KMS-11 (cell line): ENCODE measurements around the gene GSE1.

Source experiments
- H2AFZ ChIP-seq: fragments of 200-600 bp; sonication (generic); 2 replicates; pipeline ENCODE4 v1.6.1; 2016; ENCODE audit warnings: antibody characterized with exemption, mixed run types, low read depth
- H3K27ac ChIP-seq: fragments of 200-600 bp; sonication (generic); 2 replicates; pipeline ENCODE4 v1.6.1; 2016; ENCODE audit warnings: mild to moderate bottlenecking, mixed run types
- H3K27me3 ChIP-seq: fragments of 200-600 bp; sonication (generic); 2 replicates; pipeline ENCODE4 v1.6.1; 2017; ENCODE audit warnings: mild to moderate bottlenecking, low read depth, mixed run types, moderate library complexity; ENCODE audit not compliant: insufficient read depth
- H3K36me3 ChIP-seq: fragments of 200-600 bp; sonication (generic); 2 replicates; pipeline ENCODE4 v1.6.1; 2017; ENCODE audit warnings: mild to moderate bottlenecking, mixed run types; ENCODE audit not compliant: insufficient read depth
- H3K4me1 ChIP-seq: fragments of 200-600 bp; sonication (generic); 2 replicates; pipeline ENCODE4 v1.6.1; 2016; ENCODE audit warnings: mild to moderate bottlenecking, low read depth, mixed run types; ENCODE audit not compliant: poor library complexity, severe bottlenecking
- H3K4me2 ChIP-seq: fragments of 200-600 bp; sonication (generic); 2 replicates; pipeline ENCODE4 v1.7.0; 2016; ENCODE audit warnings: mild to moderate bottlenecking, mixed run types
- H3K4me3 ChIP-seq: fragments of 200-600 bp; sonication (generic); IDR thresholded peaks from 2 replicates; pipeline ENCODE4 v1.6.1; 2017; ENCODE audit warnings: low read depth, low read length, mixed read lengths; ENCODE audit not compliant: insufficient read depth
- H3K79me2 ChIP-seq: fragments of 200-600 bp; sonication (generic); 2 replicates; pipeline ENCODE4 v1.6.1; 2016; ENCODE audit warnings: low read depth, mixed run types; ENCODE audit not compliant: insufficient read depth
- H3K9ac ChIP-seq: fragments of 200-600 bp; sonication (generic); 2 replicates; pipeline ENCODE4 v1.6.1; 2016; ENCODE audit warnings: mild to moderate bottlenecking, mixed run types
- H4K20me1 ChIP-seq: fragments of 200-600 bp; sonication (generic); 2 replicates; pipeline ENCODE4 v1.6.1; 2016; ENCODE audit warnings: mild to moderate bottlenecking, mixed run types; ENCODE audit not compliant: insufficient read depth
- TF ChIP-seq, protein P1 (sequence below): fragments of 200-600 bp; sonication (generic); conservative IDR thresholded peaks from 2 replicates; pipeline ENCODE4 v1.6.1; 2017; ENCODE audit warnings: low read depth, mild to moderate bottlenecking, antibody characterized with exemption, low read length, moderate library complexity, mixed read lengths

Gene GSE1

DNA sequence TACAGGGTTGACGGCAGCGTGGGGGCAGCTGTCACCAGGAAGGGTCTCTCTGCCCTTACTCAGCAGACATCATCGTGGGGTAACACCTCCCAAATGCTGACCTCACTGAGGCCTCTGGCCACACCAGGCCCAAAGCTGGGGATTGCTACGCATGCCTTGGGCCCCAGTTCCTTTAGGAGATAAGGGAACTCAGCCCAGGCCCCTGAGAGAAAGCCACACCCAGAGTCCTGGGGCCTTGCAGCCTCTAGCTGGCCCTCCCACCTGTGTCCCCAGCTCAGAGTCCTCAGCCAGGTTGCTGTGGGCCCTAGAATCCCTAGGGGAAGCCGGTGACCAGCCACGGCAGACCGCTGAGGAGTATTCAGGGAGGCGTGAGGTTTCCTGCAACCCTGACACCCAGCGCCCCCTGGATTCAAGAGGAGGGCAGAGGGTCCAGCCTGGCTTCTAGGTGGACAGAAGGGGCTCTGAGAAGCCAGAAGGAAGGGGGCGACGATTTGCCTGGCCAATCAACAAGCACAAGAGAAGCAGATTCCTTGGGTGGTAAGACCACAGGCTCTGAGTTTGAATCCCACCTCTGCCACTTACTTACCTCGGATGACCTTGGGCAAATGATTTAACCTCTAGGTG lies 85.9 kb downstream of the GSE1 start:
- no peak overlapping the region for H3K9ac ChIP-seq
- H3K27me3 ChIP-seq, result peaks cover 78% of the 10 kb centered on the region
- H3K4me2 ChIP-seq, result no peak overlapping the region
- no peak overlapping the region for H3K27ac ChIP-seq
- no peaks in the 10 kb centered on the region for H3K4me1 ChIP-seq
- no peak overlapping the region for H3K4me3 ChIP-seq
- no peak overlapping the region for H2AFZ ChIP-seq
- no peaks in the 10 kb centered on the region for H3K36me3 ChIP-seq
- TF ChIP-seq, protein P1, sequence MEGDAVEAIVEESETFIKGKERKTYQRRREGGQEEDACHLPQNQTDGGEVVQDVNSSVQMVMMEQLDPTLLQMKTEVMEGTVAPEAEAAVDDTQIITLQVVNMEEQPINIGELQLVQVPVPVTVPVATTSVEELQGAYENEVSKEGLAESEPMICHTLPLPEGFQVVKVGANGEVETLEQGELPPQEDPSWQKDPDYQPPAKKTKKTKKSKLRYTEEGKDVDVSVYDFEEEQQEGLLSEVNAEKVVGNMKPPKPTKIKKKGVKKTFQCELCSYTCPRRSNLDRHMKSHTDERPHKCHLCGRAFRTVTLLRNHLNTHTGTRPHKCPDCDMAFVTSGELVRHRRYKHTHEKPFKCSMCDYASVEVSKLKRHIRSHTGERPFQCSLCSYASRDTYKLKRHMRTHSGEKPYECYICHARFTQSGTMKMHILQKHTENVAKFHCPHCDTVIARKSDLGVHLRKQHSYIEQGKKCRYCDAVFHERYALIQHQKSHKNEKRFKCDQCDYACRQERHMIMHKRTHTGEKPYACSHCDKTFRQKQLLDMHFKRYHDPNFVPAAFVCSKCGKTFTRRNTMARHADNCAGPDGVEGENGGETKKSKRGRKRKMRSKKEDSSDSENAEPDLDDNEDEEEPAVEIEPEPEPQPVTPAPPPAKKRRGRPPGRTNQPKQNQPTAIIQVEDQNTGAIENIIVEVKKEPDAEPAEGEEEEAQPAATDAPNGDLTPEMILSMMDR, result no peak
- H3K79me2 ChIP-seq, result no peaks in the 10 kb centered on the region
- no peaks in the 10 kb centered on the region for H4K20me1 ChIP-seq

DNA sequence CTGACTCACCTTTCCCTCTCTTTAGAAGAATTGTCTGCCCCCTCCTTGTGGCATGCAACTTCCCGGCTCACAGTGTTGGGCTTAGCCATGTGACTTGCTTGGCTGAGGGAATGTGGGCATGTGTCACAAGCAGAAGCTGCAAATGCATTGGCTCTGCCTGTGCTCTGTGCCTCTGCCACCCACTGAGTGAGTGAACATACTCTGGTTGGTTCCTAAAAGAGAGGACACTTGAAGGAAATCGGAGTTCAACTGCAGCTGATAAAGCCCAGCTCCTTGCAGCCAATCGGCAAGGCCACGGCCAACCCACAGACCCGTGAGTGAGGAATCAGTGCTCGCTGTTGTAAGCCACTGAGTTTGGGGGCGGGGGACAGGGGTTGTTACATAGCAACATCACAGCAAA lies 86.5 kb downstream of the GSE1 start:
- TF ChIP-seq, protein P1, result no peak
- Histone ChIP-seq H3K79me2 (no peaks in the 10 kb centered on the region), H3K4me2 (no peak overlapping the region), H3K9ac (no peak overlapping the region), H3K27ac (no peak overlapping the region), H4K20me1 (no peaks in the 10 kb centered on the region), H3K4me1 (no peaks in the 10 kb centered on the region), H2AFZ (no peak overlapping the region), H3K36me3 (no peaks in the 10 kb centered on the region), H3K4me3 (no peak overlapping the region), H3K27me3 (peaks cover 78% of the 10 kb centered on the region)

DNA sequence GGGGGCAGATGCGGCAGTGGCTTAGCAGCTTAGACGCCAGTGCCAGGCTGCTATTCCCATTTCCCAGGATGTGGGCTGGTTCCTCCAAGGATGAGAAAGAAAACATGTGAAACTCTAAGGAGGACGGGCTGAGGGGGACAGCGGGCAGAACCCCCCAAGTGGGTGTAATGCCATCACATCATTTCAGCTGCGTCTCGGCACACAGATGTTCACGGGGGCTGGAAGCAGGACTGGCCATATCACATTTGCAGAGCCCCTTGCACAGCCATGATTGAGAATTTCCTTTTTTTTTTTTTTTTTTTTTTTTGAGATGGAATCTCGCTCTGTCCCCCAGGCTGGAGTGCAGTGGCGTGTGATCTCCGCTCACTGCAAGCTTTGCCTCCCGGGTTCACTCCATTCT lies 90.9 kb downstream of the GSE1 start:
- no peaks in the 10 kb centered on the region for H4K20me1 ChIP-seq
- H3K36me3 ChIP-seq, result no peaks in the 10 kb centered on the region
- peaks cover 49% of the 10 kb centered on the region for H3K27me3 ChIP-seq
- no peaks in the 10 kb centered on the region for H3K79me2 ChIP-seq
- no peak overlapping the region for H3K27ac ChIP-seq
- no peak overlapping the region for H3K9ac ChIP-seq
- no peak overlapping the region for H2AFZ ChIP-seq
- H3K4me2 ChIP-seq, result no peak overlapping the region
- TF ChIP-seq, protein P1, result no peak
- H3K4me3 ChIP-seq, result no peak overlapping the region
- H3K4me1 ChIP-seq, result no peaks in the 10 kb centered on the region

DNA sequence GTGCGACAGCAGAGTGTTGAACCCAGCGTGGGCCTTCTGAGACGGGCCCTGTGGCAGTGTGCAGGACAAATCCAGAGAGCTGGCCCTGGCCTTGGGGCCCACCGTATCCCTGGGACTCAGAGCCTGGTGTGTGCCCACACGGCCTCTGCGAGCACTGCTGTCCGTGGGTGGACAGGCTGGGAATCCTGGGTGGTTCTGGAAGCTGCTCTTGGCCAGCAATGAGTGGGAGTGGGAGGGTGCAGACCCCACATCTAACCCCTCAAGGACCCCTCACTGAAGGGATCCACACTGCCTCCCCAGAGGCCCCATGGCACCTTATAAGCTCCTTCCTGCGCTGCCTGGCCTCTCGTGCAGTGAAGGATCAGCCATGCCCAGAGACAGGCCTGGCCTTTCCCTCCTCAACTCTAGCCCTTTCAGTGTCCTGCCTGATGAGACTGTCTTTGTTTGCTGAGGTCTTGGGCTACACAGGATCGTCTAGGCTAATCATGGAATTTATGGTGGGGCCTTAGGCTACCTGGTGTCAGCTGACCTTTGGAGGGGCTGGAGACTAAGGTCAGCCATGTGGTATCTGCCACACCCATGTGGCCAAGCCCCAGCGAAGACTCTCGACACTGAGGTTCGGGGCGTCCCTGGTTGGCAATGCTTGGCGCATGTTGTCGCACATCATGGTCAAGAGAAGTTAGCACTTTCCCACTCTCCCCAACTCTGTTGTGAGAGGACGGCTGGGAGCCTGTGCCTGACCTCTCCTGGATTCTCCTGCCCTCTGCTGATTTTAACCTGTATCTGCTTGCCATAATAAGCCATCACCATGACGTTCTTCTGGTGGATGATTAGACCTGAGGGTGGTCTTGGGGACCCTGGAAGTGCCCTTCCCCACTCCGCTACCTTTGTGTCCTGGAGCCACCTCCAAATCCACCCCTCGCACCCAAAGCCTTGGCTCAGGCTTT lies 92.1 kb downstream of the GSE1 start:
- Histone ChIP-seq H2AFZ (no peak overlapping the region), H3K36me3 (no peaks in the 10 kb centered on the region), H3K4me1 (no peaks in the 10 kb centered on the region), H3K27me3 (peaks cover 48% of the 10 kb centered on the region), H3K27ac (no peak overlapping the region), H4K20me1 (no peaks in the 10 kb centered on the region), H3K79me2 (no peaks in the 10 kb centered on the region), H3K4me2 (no peak overlapping the region), H3K9ac (no peak overlapping the region), H3K4me3 (no peak overlapping the region)
- TF ChIP-seq, protein P1, result no peak
